Trophoblast cell (in vitro differentiated cells and primary cell): ENCODE results near the gene APOB.

Source experiments
- DNase-seq, 2 donors: peaks; one replicate each; pipeline ENCODE4 v3.0.0-alpha.2; 2016
- H2AFZ ChIP-seq: 2 replicates; pipeline ENCODE4 v1.6.1; 2013; ENCODE audit warnings: low read length, moderate library complexity, mild to moderate bottlenecking; ENCODE audit not compliant: insufficient read depth, poor library complexity
- H2AK5ac ChIP-seq: 2 replicates; pipeline ENCODE4 v1.6.1; 2013; ENCODE audit warnings: mild to moderate bottlenecking, low read length
- H2BK120ac ChIP-seq: 2 replicates; pipeline ENCODE4 v1.6.1; 2013; ENCODE audit warnings: low read length, mild to moderate bottlenecking, moderate library complexity; ENCODE audit not compliant: insufficient read depth, poor library complexity
- H2BK12ac ChIP-seq: 2 replicates; pipeline ENCODE4 v1.6.1; 2013; ENCODE audit warnings: mild to moderate bottlenecking, low read length, moderate library complexity
- H2BK5ac ChIP-seq: 2 replicates; pipeline ENCODE4 v1.6.1; 2013; ENCODE audit warnings: low read length, low read depth, moderate library complexity, mild to moderate bottlenecking; ENCODE audit not compliant: poor library complexity
- H3K14ac ChIP-seq: 2 replicates; pipeline ENCODE4 v1.6.1; 2013; ENCODE audit warnings: mild to moderate bottlenecking, low read length
- H3K18ac ChIP-seq: 2 replicates; pipeline ENCODE4 v1.6.1; 2013; ENCODE audit warnings: mild to moderate bottlenecking, low read length
- H3K23ac ChIP-seq: 2 replicates; pipeline ENCODE4 v1.6.1; 2013; ENCODE audit warnings: low read length
- H3K27ac ChIP-seq: 2 replicates; pipeline ENCODE4 v1.5.1; 2013; ENCODE audit warnings: low read depth, mild to moderate bottlenecking, inconsistent platforms, low read length, moderate library complexity
- H3K27me3 ChIP-seq: 2 replicates; pipeline ENCODE4 v1.6.1; 2013; ENCODE audit warnings: inconsistent platforms, mild to moderate bottlenecking, low read length, moderate library complexity; ENCODE audit not compliant: insufficient read depth
- H3K36me3 ChIP-seq, 2 experiments: 1 replicate in 1 of 2; 2 replicates in 1 of 2; pipeline ENCODE4 v1.6.1; 2013; ENCODE audit warnings: low read length in 2 of 2, mild to moderate bottlenecking in 2 of 2, moderate library complexity in 1 of 2; ENCODE audit not compliant: insufficient read depth in 2 of 2, control insufficient read depth in 1 of 2
- H3K4ac ChIP-seq: 2 replicates; pipeline ENCODE4 v1.6.1; 2013; ENCODE audit warnings: low read depth, mild to moderate bottlenecking, low read length, moderate library complexity
- H3K4me1 ChIP-seq, 2 experiments: 1 replicate in 1 of 2; 2 replicates in 1 of 2; pipeline ENCODE4 v1.6.1; 2013; ENCODE audit warnings: low read length in 2 of 2, mild to moderate bottlenecking in 2 of 2, moderate library complexity in 1 of 2; ENCODE audit not compliant: insufficient read depth in 2 of 2, control insufficient read depth in 1 of 2
- H3K4me2 ChIP-seq: 2 replicates; pipeline ENCODE4 v1.6.1; 2013; ENCODE audit warnings: inconsistent platforms, mild to moderate bottlenecking, low read length, moderate library complexity
- H3K4me3 ChIP-seq: 2 replicates; pipeline ENCODE4 v1.5.1; 2013; ENCODE audit warnings: mild to moderate bottlenecking, low read depth, low read length, inconsistent platforms
- H3K79me1 ChIP-seq: one replicate; pipeline ENCODE4 v1.6.1; 2013; ENCODE audit warnings: low read length
- H3K79me2 ChIP-seq: 2 replicates; pipeline ENCODE4 v1.6.1; 2013; ENCODE audit warnings: low read length, mild to moderate bottlenecking; ENCODE audit not compliant: control insufficient read depth, insufficient read depth, poor library complexity
- H3K9ac ChIP-seq: 2 replicates; pipeline ENCODE4 v1.6.1; 2013; ENCODE audit warnings: mild to moderate bottlenecking, low read length
- H3K9me3 ChIP-seq: 2 replicates; pipeline ENCODE4 v1.6.1; 2013; ENCODE audit warnings: low read depth, mild to moderate bottlenecking, control low read depth, inconsistent platforms, low read length; ENCODE audit not compliant: insufficient read depth
- H4K12ac ChIP-seq: 2 replicates; pipeline ENCODE4 v1.6.1; 2013; ENCODE audit warnings: low read depth, mild to moderate bottlenecking, low read length, moderate library complexity
- H4K8ac ChIP-seq: 2 replicates; pipeline ENCODE4 v1.6.1; 2013; ENCODE audit warnings: low read depth, mild to moderate bottlenecking, low read length, moderate library complexity
- H4K91ac ChIP-seq: one replicate; pipeline ENCODE4 v1.6.1; 2013; ENCODE audit warnings: low read depth, mild to moderate bottlenecking, low read length, moderate library complexity
- WGBS: extraction: QIAGEN DNeasy Blood & Tissue Kit; methylation state at CpG from one replicate; pipeline ENCODE4 v1.1.7; 2013; ENCODE audit warnings: missing lambda C conversion rate; ENCODE audit not compliant: insufficient read length, insufficient coverage; ENCODE audit errors: extremely low coverage; 5-methylcytosine and 5-hydroxymethylcytosine counted together

APOB gene

DNA sequence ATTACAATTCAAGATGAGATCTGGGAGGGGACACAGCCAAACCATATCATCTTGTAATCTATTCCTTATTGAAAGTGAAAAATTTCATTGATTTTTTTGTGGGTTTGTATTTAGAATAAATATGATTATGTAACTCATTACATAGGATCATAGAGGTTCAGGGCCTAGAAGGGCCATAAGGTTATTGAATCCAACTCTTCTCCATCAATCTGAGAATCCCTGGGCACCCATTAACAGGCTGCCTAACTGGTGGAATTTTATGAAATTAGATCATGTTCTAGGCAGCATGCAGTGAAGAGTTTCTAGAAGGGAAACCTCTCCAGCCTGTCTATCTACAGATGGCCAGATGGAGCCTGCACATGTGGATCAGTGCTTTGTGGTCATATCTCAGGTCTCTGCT, 6.3 kb upstream of the APOB start:
- H2BK12ac ChIP-seq = no peak overlapping the region
- H3K9me3 ChIP-seq = no peaks in the 10 kb centered on the region
- no peak overlapping the region for H4K91ac ChIP-seq
- no peak overlapping the region for H2AK5ac ChIP-seq
- no peak overlapping the region for H3K23ac ChIP-seq
- H3K4me2 ChIP-seq = no peak overlapping the region
- no peak for DNase-seq
- no peak overlapping the region for H4K8ac ChIP-seq
- H3K79me2 ChIP-seq = no peaks in the 10 kb centered on the region
- no peak overlapping the region for H2BK120ac ChIP-seq
- H3K36me3 ChIP-seq = no peaks in the 10 kb centered on the region
- no peak overlapping the region for H3K4ac ChIP-seq
- no peak overlapping the region for H3K14ac ChIP-seq
- no peak overlapping the region for H2AFZ ChIP-seq
- H4K12ac ChIP-seq = no peak overlapping the region
- no peak overlapping the region for H2BK5ac ChIP-seq
- H3K9ac ChIP-seq = no peak overlapping the region
- no peak overlapping the region for H3K4me3 ChIP-seq
- no peaks in the 10 kb centered on the region for H3K79me1 ChIP-seq
- H3K18ac ChIP-seq = no peak overlapping the region
- H3K27ac ChIP-seq = no peak overlapping the region
- no peaks in the 10 kb centered on the region for H3K4me1 ChIP-seq
- H3K27me3 ChIP-seq = no peaks in the 10 kb centered on the region

DNA sequence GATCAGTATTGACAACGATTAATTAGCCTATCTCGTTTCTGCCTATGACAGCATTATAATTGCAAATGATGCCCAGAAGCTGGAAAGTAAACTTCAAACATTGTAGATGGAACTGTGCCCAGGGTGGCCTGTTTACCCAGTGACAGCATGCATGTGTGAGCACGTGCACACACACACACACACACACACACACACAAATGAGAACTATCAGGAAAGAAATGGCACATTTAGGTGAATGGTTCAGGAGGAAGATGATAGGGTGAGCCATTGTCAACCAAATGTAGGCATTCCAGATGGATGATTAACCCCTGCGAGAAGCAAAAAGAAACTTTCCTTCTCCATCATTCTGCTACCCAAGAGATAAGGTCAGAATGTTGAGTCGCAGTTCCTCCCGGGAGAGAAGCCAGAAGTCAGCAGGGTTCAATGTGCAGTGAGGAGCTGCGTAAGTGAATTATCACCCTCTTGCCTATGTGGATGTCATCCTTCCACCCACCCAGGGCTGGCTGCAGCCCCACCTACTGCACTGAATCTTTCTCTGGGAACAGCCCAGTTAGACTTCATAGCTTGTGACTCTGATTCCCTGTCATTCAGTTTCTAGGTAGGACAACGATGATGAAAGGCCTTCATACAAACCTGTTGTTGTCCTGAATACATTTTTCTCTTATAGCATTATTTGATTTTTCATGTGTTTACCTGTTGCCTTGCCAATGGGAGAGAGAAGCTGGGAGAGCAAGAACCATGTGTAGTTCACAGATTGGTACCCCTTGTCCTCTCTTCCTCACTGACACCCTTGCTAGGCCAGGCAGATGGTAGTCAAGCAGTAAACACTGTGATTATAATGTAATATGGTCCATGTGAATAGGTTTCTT, 3.5 kb upstream of the APOB start:
- WGBS = no CpG with 5 or more reads among the region's 8 CpGs
- no peak overlapping the region for H4K12ac ChIP-seq
- H3K18ac ChIP-seq = no peak overlapping the region
- H3K79me2 ChIP-seq = no peaks in the 10 kb centered on the region
- no peak overlapping the region for H2AK5ac ChIP-seq
- H3K23ac ChIP-seq = no peak overlapping the region
- H3K27me3 ChIP-seq = peaks cover 7% of the 10 kb centered on the region
- no peak overlapping the region for H3K14ac ChIP-seq
- no peak overlapping the region for H2AFZ ChIP-seq
- no peak overlapping the region for H3K4ac ChIP-seq
- H3K4me2 ChIP-seq = no peak overlapping the region
- H3K36me3 ChIP-seq = no peaks in the 10 kb centered on the region
- no peak overlapping the region for H4K91ac ChIP-seq
- no peak overlapping the region for H2BK5ac ChIP-seq
- H2BK12ac ChIP-seq = no peak overlapping the region
- peaks cover 6 to 7% of the 10 kb centered on the region in 2 experiments for H3K4me1 ChIP-seq
- no peak overlapping the region for H4K8ac ChIP-seq
- no peaks in the 10 kb centered on the region for H3K9me3 ChIP-seq
- no peak for DNase-seq
- no peak overlapping the region for H3K27ac ChIP-seq
- H2BK120ac ChIP-seq = no peak overlapping the region
- no peaks in the 10 kb centered on the region for H3K79me1 ChIP-seq
- no peak overlapping the region for H3K4me3 ChIP-seq
- no peak overlapping the region for H3K9ac ChIP-seq

DNA sequence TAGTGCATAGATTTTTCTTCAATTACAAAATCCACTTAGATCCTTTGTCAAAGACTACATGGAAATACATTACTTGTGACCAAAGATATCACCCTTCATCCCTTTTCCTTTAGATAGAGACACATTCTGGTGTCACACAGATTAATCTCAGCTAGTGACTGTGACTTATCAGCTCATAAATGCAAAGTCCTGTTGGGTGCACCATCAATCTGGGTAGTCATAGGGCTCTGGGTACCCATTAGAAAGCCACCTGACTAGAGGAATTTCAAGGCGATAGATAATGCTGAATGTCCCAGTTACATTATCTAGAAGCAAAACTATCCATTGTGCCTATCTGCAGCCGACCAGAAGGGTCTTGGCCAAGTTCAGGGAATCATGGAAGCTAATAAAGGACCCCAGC, 2.6 kb upstream of the APOB start:
- H4K12ac ChIP-seq = no peak overlapping the region
- H3K4me3 ChIP-seq = no peak overlapping the region
- WGBS = no CpG with 5 or more reads among the region's 2 CpGs
- no peaks in the 10 kb centered on the region for H3K79me1 ChIP-seq
- H3K14ac ChIP-seq = no peak overlapping the region
- H2AK5ac ChIP-seq = no peak overlapping the region
- no peak overlapping the region for H2BK120ac ChIP-seq
- peaks cover 7% of the 10 kb centered on the region for H3K27me3 ChIP-seq
- no peak overlapping the region for H3K23ac ChIP-seq
- H3K9me3 ChIP-seq = no peaks in the 10 kb centered on the region
- H3K18ac ChIP-seq = no peak overlapping the region
- H4K8ac ChIP-seq = no peak overlapping the region
- no peak overlapping the region for H3K4me2 ChIP-seq
- H4K91ac ChIP-seq = no peak overlapping the region
- DNase-seq = no peak
- no peak overlapping the region for H2BK5ac ChIP-seq
- H3K9ac ChIP-seq = no peak overlapping the region
- H3K27ac ChIP-seq = no peak overlapping the region
- peaks cover 6 to 7% of the 10 kb centered on the region in 2 experiments for H3K4me1 ChIP-seq
- H3K4ac ChIP-seq = no peak overlapping the region
- no peak overlapping the region for H2BK12ac ChIP-seq
- no peaks in the 10 kb centered on the region for H3K36me3 ChIP-seq
- no peak overlapping the region for H2AFZ ChIP-seq
- no peaks in the 10 kb centered on the region for H3K79me2 ChIP-seq

DNA sequence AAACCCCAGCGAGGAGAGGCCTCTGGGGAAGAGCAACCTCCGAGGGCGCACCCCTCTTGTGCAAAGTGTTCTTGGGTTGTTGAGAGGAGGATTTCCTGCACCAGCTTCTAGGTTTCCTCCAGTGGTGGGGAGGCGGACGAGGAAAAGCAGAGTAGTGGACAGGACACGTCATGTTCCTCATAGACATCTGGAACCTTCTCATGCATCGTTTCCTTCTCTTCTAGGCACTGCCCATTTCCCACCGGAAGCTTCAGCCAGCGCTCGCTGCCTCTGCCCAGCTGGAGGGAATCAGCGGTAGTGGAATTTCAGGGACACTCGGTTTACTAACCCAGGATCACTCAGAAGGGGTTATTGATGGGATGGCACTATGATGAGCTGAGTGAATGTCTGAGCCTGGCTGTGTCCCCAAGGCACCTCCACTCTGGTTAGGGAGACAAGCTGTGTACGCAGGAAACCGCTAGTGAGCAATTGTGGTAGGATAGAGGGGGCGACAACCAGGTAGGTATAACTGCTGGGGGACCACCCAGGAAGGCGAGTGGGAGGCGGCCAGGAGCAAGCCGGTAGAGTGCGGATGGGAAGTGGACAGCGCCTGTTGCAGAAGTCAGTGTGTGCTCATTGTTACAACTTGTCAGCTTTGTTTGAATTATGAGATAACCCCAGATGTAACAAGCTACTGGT, 960 bp upstream of the APOB start:
- no peak overlapping the region for H4K91ac ChIP-seq
- no peak overlapping the region for H3K4me3 ChIP-seq
- no peak overlapping the region for H3K9ac ChIP-seq
- H3K18ac ChIP-seq = no peak overlapping the region
- no peak overlapping the region for H2BK12ac ChIP-seq
- H2AFZ ChIP-seq = no peak overlapping the region
- peaks cover 7% of the 10 kb centered on the region for H3K27me3 ChIP-seq
- H3K14ac ChIP-seq = no peak overlapping the region
- no peaks in the 10 kb centered on the region for H3K79me2 ChIP-seq
- H4K12ac ChIP-seq = no peak overlapping the region
- no peak overlapping the region for H2AK5ac ChIP-seq
- peaks cover 6 to 7% of the 10 kb centered on the region in 2 experiments for H3K4me1 ChIP-seq
- H3K79me1 ChIP-seq = no peaks in the 10 kb centered on the region
- H3K9me3 ChIP-seq = no peaks in the 10 kb centered on the region
- WGBS = no CpG with 5 or more reads among the region's 20 CpGs
- no peak overlapping the region for H3K23ac ChIP-seq
- DNase-seq = no peak
- H2BK120ac ChIP-seq = no peak overlapping the region
- no peak overlapping the region for H2BK5ac ChIP-seq
- H3K27ac ChIP-seq = no peak overlapping the region
- H3K4ac ChIP-seq = no peak overlapping the region
- no peak overlapping the region for H3K4me2 ChIP-seq
- no peak overlapping the region for H4K8ac ChIP-seq
- H3K36me3 ChIP-seq = no peaks in the 10 kb centered on the region
